ENCODE results near the gene MED29.

DNA sequence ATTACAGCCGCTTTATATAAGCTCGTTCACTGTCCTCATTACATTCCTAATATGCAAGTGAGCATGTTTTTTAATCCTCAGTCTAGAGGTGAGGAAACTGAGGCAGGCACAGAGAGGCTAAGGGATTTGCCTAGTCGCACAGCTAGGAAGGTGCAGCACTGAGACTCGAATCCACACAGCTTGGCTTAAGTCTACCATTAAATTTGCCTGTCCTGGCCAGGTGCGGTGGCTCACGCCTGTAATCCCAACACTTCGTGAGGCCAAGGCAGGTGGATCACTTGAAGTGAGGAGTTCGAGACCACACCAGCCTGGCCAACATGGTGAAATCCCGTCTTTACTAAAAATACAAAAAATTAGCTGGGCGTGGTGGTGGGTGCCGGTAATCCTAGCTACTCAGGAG lies 36.5 kb downstream of the MED29 start:
- TF ChIP-seq CTCF (conservative IDR thresholded peaks at IDR 0.05 in 1 of 2, IDR thresholded peaks at IDR 0.05 in 1 of 2; ENCODE audit: low read depth in 1 of 2, low read length in 2 of 2) (no peak), EZH2 (IDR thresholded peaks at IDR 0.05; ENCODE audit: low read length, missing control alignments) (no peak)
